ENCODE results near the gene PRR19.

Gene PRR19

DNA sequence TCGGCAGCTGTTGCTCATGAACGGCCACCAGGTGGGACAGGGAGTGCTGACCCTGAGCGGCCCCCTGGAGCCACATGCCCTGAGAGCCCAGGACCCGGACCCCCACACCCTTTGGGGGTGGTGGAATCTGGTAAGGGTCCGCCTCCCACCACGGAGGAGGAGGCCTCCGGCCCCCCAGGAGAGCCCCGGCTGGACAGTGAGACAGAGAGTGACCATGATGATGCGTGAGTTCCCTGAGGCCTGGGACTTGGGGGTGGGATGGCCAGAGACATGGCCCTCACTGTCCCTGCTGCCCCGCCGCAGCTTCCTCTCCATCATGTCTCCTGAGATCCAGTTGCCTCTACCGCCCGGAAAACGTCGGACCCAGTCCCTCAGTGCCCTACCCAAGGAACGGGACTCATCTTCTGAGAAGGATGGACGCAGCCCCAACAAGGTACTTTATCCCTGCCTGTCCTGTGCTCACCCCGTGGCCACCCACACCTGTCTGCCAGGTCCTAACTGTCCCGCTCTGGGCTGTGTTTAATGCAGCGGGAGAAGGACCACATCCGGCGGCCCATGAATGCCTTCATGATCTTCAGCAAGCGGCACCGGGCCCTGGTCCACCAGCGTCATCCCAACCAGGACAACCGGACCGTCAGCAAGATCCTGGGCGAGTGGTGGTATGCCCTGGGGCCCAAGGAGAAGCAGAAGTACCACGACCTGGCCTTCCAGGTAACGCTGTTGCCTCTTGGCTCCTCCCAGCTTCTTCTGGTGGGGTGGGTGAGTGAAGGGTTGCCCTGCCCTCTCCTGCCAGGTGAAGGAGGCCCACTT is 14.7 kb upstream of the PRR19 start:
- no peaks in the 10 kb centered on the region for H3K27me3 ChIP-seq (replicated peaks; ENCODE audit: control insufficient read depth, insufficient read depth, low read length)
- no peak overlapping the region for H3K4me3 ChIP-seq (ENCODE audit: low read length)
- peaks cover 55% of the 10 kb centered on the region for H3K36me3 ChIP-seq (ENCODE audit: control insufficient read depth, insufficient read depth, low read length, severe bottlenecking)
- peaks cover 29% of the 10 kb centered on the region for H3K4me1 ChIP-seq (ENCODE audit: control insufficient read depth, insufficient read depth, low read length)
- no peaks in the 10 kb centered on the region for H3K9me3 ChIP-seq (ENCODE audit: control insufficient read depth, low read length)
- no peak for DNase-seq (ENCODE audit: low read depth)
- no peak overlapping the region for H3K9ac ChIP-seq (ENCODE audit: low read length)

DNA sequence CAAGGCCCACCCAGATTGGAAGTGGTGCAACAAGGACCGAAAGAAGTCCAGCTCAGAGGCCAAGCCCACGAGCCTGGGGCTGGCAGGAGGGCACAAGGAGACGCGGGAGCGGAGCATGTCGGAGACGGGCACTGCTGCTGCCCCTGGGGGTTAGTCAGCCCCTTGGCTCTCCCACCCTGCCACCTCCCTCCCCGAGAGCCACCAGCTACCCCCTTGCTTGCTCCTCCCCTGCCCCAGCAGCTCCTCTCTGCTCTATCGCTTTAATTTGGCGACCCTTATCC is 14.2 kb upstream of the PRR19 start:
- H3K36me3 ChIP-seq (ENCODE audit: control insufficient read depth, insufficient read depth, low read length, severe bottlenecking), result peaks cover 60% of the 10 kb centered on the region
- peaks cover 25% of the 10 kb centered on the region for H3K4me1 ChIP-seq (ENCODE audit: control insufficient read depth, insufficient read depth, low read length)
- no peaks in the 10 kb centered on the region for H3K27me3 ChIP-seq (replicated peaks; ENCODE audit: control insufficient read depth, insufficient read depth, low read length)
- no peak overlapping the region for H3K4me3 ChIP-seq (ENCODE audit: low read length)
- no peak overlapping the region for H3K9ac ChIP-seq (ENCODE audit: low read length)
- DNase-seq (ENCODE audit: low read depth), result no peak
- no peaks in the 10 kb centered on the region for H3K9me3 ChIP-seq (ENCODE audit: control insufficient read depth, low read length)

DNA sequence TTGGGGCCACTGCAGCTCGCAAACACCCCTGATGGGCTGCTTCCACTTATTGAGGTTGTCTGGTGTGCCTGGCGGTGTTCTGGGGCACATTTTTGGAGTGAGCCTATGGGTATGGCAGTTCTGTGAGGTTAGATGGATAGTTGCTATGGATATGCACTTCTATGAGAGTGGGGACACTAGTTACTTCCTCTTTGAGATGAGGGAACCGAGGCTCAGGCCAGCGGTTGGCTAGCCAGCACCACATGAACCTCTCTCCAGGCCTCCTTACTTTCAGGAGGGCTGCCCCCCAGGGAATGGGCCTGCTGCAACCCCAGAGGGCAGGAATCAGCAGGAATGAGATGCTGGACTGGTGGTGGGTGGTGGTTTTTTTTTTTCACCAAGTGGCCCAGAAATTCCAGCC is 13.5 kb upstream of the PRR19 start:
- no peak for DNase-seq (ENCODE audit: low read depth)
- H3K36me3 ChIP-seq (ENCODE audit: control insufficient read depth, insufficient read depth, low read length, severe bottlenecking), result peaks cover 66% of the 10 kb centered on the region
- peaks cover 19% of the 10 kb centered on the region for H3K4me1 ChIP-seq (ENCODE audit: control insufficient read depth, insufficient read depth, low read length)
- H3K4me3 ChIP-seq (ENCODE audit: low read length), result no peak overlapping the region
- H3K9ac ChIP-seq (ENCODE audit: low read length), result no peak overlapping the region
- H3K27me3 ChIP-seq (replicated peaks; ENCODE audit: control insufficient read depth, insufficient read depth, low read length), result no peaks in the 10 kb centered on the region
- no peaks in the 10 kb centered on the region for H3K9me3 ChIP-seq (ENCODE audit: control insufficient read depth, low read length)

DNA sequence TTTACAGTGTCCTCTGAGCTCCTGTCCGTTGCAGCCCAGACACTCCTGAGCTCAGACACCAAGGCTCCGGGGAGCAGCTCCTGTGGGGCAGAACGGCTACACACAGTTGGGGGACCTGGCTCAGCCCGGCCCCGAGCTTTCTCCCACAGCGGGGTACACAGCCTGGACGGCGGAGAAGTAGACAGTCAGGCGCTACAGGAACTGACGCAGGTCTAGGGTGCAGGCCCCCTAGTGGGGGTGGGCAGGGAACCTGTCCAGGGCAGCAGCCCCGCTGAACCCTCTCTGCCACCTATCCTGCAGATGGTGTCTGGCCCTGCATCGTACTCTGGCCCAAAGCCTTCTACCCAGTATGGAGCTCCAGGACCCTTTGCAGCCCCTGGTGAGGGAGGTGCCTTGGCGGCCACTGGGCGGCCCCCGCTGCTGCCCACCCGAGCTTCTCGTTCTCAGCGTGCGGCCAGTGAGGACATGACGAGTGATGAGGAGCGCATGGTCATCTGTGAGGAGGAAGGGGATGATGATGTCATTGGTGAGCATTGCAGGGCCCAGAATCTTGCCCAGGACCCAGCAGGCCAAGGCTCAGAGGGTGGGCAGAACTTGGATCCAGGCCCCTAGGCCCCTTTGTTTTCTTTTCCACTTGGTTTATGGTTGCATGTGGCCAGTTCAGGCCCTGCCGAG is 12.9 kb upstream of the PRR19 start:
- Histone ChIP-seq H3K9ac (ENCODE audit: low read length) (peak overlapping the region; percentile 29), H3K4me3 (ENCODE audit: low read length) (no peak overlapping the region), H3K9me3 (ENCODE audit: control insufficient read depth, low read length) (no peaks in the 10 kb centered on the region), H3K4me1 (ENCODE audit: control insufficient read depth, insufficient read depth, low read length) (peaks cover 18% of the 10 kb centered on the region), H3K36me3 (ENCODE audit: control insufficient read depth, insufficient read depth, low read length, severe bottlenecking) (peaks cover 71% of the 10 kb centered on the region), H3K27me3 (replicated peaks; ENCODE audit: control insufficient read depth, insufficient read depth, low read length) (no peaks in the 10 kb centered on the region)
- no peak for DNase-seq (ENCODE audit: low read depth)

DNA sequence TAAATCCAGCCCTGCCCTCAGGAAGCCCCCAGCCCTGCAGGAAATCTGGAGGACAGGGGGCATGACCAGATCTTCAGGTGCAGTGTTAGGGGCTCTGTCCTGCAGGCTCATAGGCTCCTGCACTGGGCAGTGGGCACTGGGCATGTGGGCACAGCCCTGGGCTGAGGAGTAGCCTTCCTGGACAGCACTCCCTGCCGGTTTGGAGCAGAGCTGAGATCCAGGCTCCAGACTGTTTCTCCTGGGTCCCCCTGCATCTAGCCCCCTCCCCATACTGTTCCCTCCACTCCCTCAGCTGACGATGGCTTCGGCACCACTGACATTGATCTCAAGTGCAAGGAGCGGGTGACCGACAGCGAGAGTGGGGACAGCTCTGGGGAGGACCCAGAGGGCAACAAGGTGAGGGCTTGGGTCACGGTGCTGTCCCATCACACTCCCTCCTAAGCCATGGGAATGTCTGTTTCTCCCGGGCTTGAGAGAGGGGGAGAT is 12.3 kb upstream of the PRR19 start:
- no peak for DNase-seq (ENCODE audit: low read depth)
- no peak overlapping the region for H3K4me3 ChIP-seq (ENCODE audit: low read length)
- no peaks in the 10 kb centered on the region for H3K9me3 ChIP-seq (ENCODE audit: control insufficient read depth, low read length)
- peaks cover 17% of the 10 kb centered on the region for H3K4me1 ChIP-seq (ENCODE audit: control insufficient read depth, insufficient read depth, low read length)
- peaks cover 77% of the 10 kb centered on the region for H3K36me3 ChIP-seq (ENCODE audit: control insufficient read depth, insufficient read depth, low read length, severe bottlenecking)
- H3K27me3 ChIP-seq (replicated peaks; ENCODE audit: control insufficient read depth, insufficient read depth, low read length), result no peaks in the 10 kb centered on the region
- peak overlapping the region; percentile 29 for H3K9ac ChIP-seq (ENCODE audit: low read length)

DNA sequence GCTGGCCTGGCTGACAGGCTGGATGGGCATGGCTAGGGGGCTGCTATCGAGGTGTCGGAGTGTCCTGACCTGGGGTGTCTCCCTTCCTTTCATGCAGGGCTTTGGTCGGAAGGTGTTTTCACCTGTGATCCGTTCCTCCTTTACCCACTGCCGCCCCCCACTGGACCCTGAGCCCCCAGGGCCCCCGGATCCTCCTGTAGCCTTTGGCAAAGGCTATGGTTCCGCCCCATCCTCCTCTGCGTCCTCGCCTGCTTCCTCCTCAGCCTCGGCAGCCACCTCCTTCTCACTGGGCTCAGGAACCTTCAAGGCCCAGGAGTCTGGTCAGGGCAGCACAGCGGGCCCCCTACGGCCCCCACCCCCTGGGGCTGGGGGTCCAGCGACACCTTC is 11.8 kb upstream of the PRR19 start:
- Histone ChIP-seq H3K4me1 (ENCODE audit: control insufficient read depth, insufficient read depth, low read length) (peaks cover 12% of the 10 kb centered on the region), H3K4me3 (ENCODE audit: low read length) (no peak overlapping the region), H3K36me3 (ENCODE audit: control insufficient read depth, insufficient read depth, low read length, severe bottlenecking) (peaks cover 79% of the 10 kb centered on the region), H3K9me3 (ENCODE audit: control insufficient read depth, low read length) (no peaks in the 10 kb centered on the region), H3K9ac (ENCODE audit: low read length) (no peak overlapping the region), H3K27me3 (replicated peaks; ENCODE audit: control insufficient read depth, insufficient read depth, low read length) (no peaks in the 10 kb centered on the region)
- DNase-seq (ENCODE audit: low read depth), result no peak

DNA sequence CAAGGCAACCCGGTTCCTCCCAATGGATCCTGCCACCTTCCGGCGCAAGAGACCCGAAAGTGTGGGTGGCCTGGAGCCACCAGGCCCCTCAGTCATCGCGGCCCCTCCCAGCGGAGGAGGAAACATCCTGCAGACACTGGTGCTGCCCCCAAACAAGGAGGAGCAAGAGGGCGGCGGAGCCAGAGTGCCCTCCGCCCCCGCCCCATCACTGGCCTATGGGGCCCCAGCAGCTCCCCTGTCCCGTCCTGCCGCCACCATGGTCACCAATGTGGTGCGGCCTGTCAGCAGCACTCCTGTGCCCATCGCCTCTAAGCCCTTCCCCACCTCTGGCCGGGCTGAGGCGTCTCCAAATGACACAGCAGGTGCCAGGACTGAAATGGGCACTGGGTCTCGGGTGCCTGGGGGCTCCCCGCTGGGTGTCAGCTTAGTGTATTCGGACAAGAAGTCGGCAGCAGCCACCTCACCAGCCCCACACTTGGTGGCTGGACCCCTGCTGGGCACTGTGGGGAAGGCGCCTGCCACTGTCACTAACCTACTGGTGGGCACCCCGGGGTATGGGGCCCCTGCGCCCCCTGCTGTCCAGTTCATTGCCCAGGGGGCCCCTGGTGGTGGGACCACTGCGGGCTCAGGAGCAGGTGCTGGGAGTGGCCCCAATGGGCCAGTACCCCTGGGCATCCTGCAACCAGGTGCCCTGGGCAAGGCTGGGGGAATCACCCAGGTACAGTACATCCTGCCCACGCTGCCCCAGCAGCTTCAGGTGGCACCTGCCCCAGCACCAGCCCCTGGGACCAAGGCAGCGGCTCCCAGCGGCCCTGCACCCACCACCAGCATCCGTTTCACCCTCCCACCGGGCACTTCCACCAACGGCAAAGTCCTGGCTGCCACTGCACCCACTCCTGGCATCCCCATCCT is 11.2 kb upstream of the PRR19 start:
- peak; percentile 32 for DNase-seq (ENCODE audit: low read depth)
- H3K4me1 ChIP-seq (ENCODE audit: control insufficient read depth, insufficient read depth, low read length), result peaks cover 6% of the 10 kb centered on the region
- H3K4me3 ChIP-seq (ENCODE audit: low read length), result no peak overlapping the region
- H3K9me3 ChIP-seq (ENCODE audit: control insufficient read depth, low read length), result no peaks in the 10 kb centered on the region
- no peak overlapping the region for H3K9ac ChIP-seq (ENCODE audit: low read length)
- no peaks in the 10 kb centered on the region for H3K27me3 ChIP-seq (replicated peaks; ENCODE audit: control insufficient read depth, insufficient read depth, low read length)
- peaks cover 86% of the 10 kb centered on the region for H3K36me3 ChIP-seq (ENCODE audit: control insufficient read depth, insufficient read depth, low read length, severe bottlenecking)

DNA sequence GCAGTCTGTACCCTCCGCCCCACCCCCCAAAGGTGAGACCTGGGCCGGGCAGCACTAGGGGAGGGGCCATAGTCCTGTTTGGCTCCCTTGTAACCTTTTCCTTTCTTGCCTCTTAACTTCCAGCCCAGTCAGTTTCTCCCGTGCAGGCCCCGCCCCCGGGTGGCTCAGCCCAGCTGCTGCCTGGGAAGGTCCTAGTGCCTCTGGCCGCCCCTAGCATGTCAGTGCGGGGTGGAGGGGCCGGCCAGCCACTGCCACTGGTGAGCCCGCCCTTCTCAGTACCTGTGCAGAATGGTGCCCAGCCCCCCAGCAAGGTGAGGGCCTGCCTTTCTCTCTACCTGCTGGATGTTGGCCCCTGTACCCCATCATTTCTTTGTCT is 10.5 kb upstream of the PRR19 start:
- Histone ChIP-seq H3K4me1 (ENCODE audit: control insufficient read depth, insufficient read depth, low read length) (no peaks in the 10 kb centered on the region), H3K36me3 (ENCODE audit: control insufficient read depth, insufficient read depth, low read length, severe bottlenecking) (peaks cover 86% of the 10 kb centered on the region), H3K9me3 (ENCODE audit: control insufficient read depth, low read length) (no peaks in the 10 kb centered on the region), H3K9ac (ENCODE audit: low read length) (no peak overlapping the region), H3K27me3 (replicated peaks; ENCODE audit: control insufficient read depth, insufficient read depth, low read length) (no peaks in the 10 kb centered on the region), H3K4me3 (ENCODE audit: low read length) (no peak overlapping the region)
- no peak for DNase-seq (ENCODE audit: low read depth)

DNA sequence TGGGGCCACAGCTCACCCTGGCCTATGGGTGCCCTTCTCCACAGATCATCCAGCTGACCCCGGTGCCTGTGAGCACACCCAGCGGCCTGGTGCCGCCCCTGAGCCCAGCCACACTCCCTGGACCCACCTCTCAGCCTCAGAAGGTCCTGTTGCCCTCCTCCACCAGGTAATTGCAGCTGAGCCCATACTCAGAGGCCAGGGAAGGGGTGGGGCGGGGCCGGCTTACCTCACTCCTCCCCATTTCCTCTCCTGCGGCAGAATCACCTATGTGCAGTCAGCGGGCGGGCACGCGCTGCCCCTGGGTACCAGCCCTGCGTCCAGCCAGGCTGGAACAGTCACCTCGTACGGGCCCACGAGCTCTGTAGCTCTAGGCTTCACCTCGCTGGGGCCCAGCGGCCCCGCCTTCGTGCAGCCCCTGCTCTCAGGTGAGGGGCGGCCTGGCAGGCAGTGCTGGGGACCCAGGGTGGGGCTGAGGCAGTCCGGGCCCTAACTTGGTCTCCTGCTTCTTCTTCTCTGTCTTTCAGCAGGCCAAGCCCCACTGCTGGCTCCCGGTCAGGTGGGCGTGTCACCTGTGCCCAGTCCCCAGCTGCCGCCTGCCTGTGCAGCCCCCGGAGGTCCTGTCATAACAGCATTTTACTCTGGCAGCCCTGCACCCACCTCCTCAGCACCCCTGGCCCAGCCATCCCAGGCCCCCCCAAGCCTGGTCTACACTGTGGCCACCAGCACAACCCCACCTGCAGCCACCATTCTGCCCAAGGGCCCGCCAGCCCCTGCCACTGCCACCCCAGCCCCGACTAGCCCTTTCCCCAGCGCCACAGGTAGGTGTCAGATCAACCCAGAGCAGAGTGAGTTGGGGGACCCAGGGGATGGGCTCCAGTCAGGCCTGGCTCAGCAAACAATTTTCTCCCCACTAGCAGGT is 9.6 kb upstream of the PRR19 start:
- no peak for DNase-seq (ENCODE audit: low read depth)
- no peak overlapping the region for H3K4me3 ChIP-seq (ENCODE audit: low read length)
- no peak overlapping the region for H3K9ac ChIP-seq (ENCODE audit: low read length)
- H3K36me3 ChIP-seq (ENCODE audit: control insufficient read depth, insufficient read depth, low read length, severe bottlenecking), result peaks cover 81% of the 10 kb centered on the region
- no peaks in the 10 kb centered on the region for H3K4me1 ChIP-seq (ENCODE audit: control insufficient read depth, insufficient read depth, low read length)
- H3K9me3 ChIP-seq (ENCODE audit: control insufficient read depth, low read length), result no peaks in the 10 kb centered on the region
- H3K27me3 ChIP-seq (replicated peaks; ENCODE audit: control insufficient read depth, insufficient read depth, low read length), result no peaks in the 10 kb centered on the region

DNA sequence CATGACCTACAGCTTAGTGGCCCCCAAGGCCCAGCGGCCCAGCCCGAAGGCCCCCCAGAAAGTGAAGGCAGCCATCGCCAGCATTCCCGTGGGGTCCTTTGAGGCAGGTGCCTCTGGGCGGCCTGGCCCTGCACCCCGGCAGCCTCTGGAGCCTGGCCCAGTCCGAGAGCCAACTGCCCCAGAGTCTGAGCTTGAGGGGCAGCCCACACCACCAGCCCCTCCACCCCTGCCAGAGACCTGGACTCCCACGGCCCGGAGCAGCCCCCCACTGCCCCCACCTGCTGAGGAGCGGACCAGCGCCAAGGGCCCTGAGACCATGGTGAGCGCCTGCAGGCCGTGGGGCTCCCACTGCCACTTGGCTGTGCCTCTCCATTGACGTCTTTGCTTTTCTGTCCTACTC is 9.0 kb upstream of the PRR19 start:
- no peaks in the 10 kb centered on the region for H3K9me3 ChIP-seq (ENCODE audit: control insufficient read depth, low read length)
- H3K27me3 ChIP-seq (replicated peaks; ENCODE audit: control insufficient read depth, insufficient read depth, low read length), result no peaks in the 10 kb centered on the region
- H3K9ac ChIP-seq (ENCODE audit: low read length), result no peak overlapping the region
- H3K4me3 ChIP-seq (ENCODE audit: low read length), result no peak overlapping the region
- peaks cover 74% of the 10 kb centered on the region for H3K36me3 ChIP-seq (ENCODE audit: control insufficient read depth, insufficient read depth, low read length, severe bottlenecking)
- no peaks in the 10 kb centered on the region for H3K4me1 ChIP-seq (ENCODE audit: control insufficient read depth, insufficient read depth, low read length)
- DNase-seq (ENCODE audit: low read depth), result no peak
